HG03342 (cell line): ENCODE measurements around the gene TM7SF2.
A peak's percentile ranks its signal among the peaks of the same experiment; 100 is the strongest.
"Not testable (repeated sequence)": the region's sequence is repeated elsewhere in the genome, so short reads cannot be mapped to it uniquely, and the experiment has no call there.

ENCODE experiments used
- ATAC-seq: cut with Tn5 transposase; IDR thresholded peaks from one replicate; pipeline ENCODE4 v1.9.1; 2021; ENCODE audit warnings: mild to moderate bottlenecking, moderate library complexity; ENCODE audit not compliant: unreplicated experiment

Gene TM7SF2

GRCh38 chr11:65128182-65129145, 16.8 kb downstream of the TM7SF2 start:
- ATAC-seq: no peak

DNA sequence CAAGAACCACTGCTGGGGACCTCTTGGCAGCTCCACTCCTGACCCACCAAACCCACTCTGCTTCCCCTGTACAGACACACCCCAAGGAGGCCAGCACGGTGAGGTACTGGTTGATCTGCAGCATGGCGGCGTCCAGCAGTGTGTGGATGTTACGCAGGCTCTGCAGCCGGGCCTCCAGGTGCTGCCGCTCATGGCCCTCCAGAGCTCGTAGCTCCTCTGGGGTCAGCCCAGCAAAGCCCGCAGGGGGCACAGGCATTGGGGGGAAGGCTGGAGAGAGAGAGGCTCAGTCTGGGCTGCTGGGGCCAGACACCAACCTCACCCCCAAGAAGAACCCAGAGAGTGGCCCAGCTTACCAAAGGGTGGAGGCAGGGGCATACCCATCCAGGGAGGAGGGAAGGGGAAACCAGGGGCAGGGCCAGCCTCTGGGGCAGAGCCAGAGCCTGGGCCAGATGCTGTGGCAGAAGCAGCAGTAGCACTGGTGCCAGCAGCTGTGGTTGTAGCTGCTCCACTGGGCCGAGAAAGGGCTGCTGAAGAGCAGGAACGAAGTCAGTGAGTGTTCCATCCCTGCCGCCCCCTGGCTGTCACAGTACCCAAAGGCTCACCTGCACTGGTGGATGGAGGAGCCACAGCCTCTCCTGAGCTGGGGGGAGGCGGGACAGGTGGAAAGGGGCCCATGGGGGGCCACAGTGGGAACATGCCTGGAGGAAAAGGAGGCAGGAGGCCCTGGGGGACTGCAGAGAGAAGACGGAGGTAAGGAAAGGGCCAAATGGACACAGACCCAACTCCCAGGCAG, 18.2 kb downstream of the TM7SF2 start:
- no peak for ATAC-seq

- no peak for ATAC-seq
Observed at GRCh38 chr11:65130631-65131416, 19.2 kb downstream of the TM7SF2 start.

DNA sequence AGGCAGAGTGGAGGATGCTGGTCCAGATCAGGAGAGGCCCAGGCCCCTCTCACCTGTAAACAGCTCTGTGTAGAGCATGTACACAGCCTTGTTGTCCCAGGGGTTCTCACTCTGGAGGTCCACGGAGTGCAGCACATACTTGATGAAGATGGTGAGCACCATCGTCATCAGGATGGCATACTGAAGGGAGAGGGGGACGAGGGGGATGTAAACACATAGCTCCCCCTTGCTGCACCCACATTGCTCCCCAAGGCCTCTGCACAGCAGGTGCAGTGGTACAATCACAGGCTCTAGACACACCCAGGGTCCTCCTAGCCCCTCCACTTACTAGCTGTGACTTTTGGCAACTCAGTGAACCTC, 19.7 kb downstream of the TM7SF2 start:
- no peak for ATAC-seq

DNA sequence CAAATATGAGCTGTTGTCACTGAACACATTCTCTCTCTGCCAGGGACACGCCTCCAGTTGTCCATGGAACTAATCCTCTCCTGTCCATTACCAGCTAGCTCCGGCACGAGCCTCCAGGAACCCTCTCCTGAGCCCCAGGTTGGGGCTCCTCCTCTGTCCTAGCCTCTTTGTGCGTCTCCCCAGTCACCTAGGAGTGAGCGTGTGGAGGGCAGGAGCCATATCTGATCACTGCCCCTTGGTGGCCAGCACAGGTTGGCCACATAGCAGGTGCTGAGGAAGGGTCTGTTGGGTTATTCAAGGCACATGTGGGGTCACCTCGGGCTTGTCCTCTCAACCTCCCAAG, 20.2 kb downstream of the TM7SF2 start:
- no peak for ATAC-seq

- ATAC-seq: no peak
Observed at GRCh38 chr11:65132238-65132987, 20.7 kb downstream of the TM7SF2 start.

DNA sequence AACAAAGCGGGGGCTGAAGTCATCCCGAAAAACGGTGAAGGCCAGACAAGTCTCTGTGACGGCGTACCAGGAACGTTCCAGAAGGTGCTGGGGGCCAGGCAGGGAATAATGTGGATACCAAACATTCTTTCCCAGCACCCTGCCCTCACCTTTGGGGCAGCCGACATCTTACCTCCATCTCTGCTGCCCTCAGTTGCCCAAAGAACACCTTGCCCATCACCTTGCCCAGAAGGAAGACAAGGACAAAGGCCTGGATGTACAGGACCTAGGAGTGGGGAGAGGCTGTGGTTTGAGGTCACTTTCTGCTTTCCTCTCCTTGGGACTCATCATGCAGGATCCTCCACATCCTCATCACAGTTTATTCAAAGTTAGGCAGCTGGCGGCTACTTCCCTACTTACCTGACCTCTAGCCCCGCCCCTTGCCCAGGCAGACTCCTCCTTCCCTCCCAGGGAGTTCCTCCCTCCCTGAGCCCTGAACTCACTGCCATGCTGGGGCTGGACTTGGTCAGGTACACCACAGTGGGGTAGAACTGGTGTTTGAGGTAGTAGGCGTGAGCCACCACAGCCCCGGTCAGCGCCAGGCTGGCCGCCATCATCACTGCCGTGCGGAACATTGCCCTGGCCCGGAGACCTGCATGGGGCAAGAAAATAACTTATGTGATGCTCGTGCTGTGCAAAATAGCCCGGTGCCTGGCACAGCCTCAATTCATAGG, 21.5 kb downstream of the TM7SF2 start:
- no peak for ATAC-seq

DNA sequence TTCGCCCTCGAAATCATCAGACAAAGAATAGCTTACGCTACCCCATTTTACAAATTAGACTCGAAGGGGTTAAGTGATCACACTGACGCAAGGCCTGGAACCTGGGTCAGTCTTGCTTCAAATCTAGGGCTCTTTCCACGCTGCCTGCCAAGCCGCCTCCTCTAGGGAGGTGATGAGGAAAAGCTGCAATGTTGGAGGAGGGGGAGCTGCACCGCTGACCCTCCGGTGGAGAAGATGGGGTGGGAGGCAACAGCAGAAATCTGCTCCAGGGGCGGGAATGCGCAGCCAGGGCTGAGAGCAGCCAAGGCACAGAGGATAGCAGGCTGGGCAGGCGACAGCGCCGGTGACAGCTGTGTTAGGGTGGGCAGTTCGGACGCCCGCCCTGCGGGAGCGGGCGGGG, 22.1 kb downstream of the TM7SF2 start:
- ATAC-seq: no peak

DNA sequence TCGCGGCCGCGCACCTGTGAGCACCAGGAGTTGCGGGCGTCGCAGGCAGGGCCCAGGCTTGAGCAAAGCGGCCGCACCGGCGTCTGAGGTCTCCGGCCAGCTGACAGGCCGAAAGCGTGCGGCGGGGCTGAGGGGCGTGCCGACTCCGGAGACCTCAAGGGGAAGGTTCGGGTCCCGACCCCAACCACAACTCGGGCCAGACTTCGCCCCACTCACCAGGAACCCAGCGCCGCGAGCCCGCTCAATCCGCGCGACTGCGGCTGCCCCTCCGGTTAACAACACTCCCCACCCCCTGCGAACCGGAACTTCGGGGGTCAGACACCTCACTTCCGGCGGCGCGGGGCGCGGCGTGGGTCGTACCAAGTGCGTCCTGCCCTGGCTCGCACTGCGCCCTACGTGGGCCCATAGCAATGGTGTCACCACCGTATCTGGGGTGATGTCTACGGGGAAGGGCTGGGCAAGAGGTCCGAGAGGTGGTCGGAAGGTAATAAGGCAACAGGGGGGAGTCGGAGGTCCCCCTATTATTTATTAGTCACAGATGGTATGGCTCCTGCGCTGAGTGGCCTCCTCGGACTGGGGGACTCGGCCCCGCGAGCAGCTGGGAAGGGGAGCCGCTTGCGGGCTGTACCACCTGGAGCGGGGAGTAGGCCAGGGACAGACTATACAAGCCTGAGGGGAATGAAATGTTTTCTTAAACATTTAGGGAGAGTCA, 22.7 kb downstream of the TM7SF2 start, which contains the start of gene SYVN1:
Gene SYVN1, minus strand, starts transcription at position 280 of the 712 bp plus-strand sequence. CDS start 918 bp downstream, outside the sequence.
- ATAC-seq: peak; percentile 46

GRCh38 chr11:65134952-65135632, 23.4 kb downstream of the TM7SF2 start:
- ATAC-seq: peak; percentile 64

GRCh38 chr11:65135633-65136145, 24.0 kb downstream of the TM7SF2 start:
- no peak for ATAC-seq

DNA sequence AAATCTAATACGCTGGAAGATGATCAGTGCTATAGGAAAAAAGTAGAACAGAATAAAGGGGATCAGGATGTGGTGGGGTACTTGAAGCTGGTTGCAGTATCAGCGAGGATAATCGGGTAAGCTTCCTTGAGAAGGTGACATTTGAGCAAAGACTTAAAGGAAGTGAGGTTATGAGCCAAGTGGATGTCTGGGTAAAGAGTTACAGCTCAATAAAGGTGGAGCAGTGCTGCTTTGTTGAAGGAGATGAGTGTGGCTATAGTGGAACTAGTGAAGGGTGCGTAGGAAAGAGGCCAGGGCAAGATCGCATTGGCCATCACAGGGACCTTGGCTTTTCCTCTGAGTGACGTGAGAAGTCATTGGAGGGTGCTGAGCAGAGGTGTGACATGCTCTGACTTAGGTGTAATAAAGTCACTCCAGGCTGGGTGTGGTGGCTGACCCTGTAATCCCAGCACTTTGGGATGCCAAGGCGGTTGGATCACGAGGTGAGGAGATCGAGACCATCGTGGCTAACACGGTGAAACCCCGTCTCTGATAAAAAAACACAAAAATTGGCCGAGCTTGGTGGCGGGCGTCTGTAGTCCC, 24.9 kb downstream of the TM7SF2 start:
- ATAC-seq: no peak

DNA sequence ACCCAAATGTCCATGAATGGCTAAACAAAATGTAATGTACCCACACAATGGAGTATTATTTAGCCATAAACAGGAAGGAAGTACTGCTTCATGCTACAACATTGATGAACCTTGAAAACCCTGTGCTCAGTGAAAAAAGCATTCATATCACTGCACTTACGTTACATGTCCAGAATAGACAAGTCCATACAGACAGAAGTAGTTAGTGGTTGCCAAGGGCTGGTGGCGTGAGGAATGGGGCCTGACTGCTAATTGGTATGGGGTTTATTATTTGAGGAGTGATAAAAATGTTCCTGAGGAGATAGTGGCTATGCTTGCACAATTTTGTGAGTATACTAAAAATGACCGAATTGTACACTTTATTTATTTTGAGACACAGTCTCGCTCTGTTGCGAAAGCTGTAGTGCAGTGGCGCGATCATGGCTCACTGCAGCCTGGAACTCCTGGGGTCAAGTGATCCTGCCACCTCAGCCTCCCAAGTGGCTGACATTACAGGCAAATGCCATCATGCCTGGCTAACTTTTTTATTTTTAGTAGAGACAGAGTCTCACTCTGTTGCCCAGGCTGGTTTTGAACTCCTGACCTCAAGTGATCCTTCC, 30.3 kb downstream of the TM7SF2 start:
- no peak for ATAC-seq

GRCh38 chr11:65147352-65148075, 35.8 kb downstream of the TM7SF2 start:
- no peak for ATAC-seq

GRCh38 chr11:65148657-65149056, 37.0 kb downstream of the TM7SF2 start:
- no peak for ATAC-seq

DNA sequence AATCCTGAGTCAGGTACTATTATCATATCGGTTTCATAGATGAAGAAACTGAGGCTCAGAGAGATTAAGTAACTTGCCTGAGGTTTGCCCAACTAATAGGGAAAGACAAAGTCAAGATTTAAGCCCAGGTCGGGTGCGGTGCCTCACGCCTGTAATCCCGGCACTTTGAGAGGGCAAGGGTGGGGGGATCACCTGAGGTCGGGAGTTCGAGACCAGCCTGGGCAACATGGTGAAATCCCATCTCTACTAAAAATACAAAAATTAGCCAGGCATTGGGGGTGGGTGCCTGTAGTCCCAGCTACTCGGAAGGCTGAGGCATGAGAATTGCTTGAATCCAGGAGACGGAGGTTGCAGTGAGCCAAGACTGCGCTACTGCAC, 38.4 kb downstream of the TM7SF2 start:
- ATAC-seq: not testable (repeated sequence)
